OCI-M2 (cell line): Measurements from ENCODE around the gene DCAF5.

Experiments
- DNase-seq: peaks from one replicate; lab custom pipeline; 2025; ENCODE audit not compliant: unreplicated experiment; lab: John Stamatoyannopoulos, UW

The DCAF5 gene

DNA sequence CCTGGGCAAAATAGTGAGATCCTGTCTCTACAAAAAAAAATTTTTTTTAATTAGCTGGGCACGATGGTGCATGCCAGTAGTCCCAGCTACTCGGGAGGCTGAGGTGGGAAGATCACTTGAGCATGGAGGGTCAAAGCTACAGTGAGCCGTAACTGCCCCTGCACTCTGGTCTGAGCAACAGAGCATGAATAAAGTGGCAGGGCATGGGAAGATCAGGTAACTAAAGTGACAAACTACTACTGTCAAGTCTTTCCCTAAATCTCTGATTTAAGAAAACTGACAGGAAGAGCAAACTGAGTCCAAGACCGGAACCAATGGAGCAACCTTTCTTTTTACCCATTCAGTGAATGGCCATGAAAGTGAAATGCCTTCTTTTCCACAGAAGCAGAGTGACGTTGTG, 10.8 kb downstream of the DCAF5 start:
- no peak for DNase-seq

DNA sequence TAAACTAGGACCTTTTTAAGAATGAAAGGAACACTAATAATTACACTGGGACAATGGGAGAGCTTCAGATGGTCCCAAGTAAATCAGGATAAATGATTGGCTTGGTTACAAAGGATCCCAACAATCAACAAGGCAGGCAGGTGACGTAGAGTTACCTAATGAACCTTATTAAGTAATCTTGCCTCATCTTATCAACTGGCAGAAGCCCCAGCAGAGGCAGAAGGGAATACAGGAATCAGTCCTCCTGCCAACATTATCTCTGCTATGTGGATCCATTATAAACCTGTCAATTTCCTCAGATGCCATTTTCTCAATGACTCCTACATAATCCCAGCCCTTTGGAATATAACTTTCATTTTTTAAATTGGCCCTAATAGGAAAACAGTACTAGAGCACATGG, 11.4 kb downstream of the DCAF5 start:
- no peak for DNase-seq

DNA sequence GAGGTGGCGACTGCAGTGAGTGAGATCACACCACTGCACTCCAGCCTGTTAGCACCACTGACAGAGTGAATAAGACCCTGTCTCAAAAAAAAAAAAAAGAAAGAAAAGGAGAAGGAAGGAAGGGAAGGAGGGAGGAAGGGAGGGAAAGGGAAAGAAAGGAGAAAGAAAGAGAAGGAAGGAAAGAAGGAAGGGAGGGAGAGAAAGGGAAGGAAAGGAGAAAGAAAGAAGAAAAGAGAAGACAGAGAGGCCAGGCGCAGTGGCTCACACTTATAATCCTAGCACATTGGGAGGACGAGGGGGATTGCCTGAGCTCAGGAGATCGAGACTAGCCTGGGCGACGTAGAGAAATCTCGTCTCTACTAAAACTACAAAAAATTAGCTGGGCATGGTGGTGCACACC, 13.2 kb downstream of the DCAF5 start:
- no peak for DNase-seq

DNA sequence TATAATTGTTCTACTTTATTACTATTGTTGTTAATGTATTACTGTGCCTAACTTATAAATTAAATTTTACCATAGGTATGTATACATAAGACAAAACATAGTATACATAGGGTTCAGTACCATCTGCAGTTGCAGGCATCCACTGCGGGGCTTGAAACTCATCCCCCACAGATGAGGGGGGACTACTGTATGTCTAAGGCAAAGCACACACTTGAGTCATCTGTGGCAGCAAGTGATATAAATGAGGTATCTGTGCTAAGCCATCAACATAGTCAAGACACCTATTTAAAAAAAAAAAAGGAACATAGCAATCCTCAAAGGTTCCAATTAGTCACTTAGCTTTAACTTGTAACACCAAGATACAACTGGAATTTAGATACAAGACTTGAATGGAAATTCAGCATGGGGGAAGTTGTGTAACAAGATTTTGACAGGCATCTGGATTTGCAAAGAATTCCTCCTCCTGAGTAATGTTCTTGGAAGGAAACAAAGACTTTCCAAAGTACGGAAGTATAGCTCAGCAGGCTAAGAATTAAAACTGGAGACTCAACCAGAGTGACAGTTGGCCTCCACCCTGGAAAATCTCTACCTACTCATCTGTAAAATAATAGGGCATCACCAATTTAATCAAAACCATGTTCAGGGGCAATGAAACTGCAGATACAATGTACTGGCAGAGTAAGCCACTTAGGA, 14.9 kb downstream of the DCAF5 start:
- no peak for DNase-seq

DNA sequence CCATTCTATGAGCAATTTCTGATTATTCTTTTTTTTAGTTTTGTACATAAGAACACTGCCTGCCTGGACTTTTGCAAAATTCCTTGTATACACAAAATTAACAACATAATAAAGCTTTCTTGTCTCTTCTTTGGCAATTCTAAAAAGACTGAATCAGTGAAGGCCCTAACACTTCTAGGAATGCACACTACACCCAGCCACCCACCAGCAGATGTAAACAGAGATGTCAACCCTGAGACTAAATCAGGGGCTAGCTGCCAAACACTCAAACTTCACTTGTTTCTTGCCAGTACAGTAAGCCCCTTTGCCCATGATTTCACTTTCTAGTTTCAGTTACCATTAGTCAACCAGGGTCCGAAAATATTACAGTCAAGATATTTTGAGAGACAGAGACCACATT, 15.5 kb downstream of the DCAF5 start:
- no peak for DNase-seq

DNA sequence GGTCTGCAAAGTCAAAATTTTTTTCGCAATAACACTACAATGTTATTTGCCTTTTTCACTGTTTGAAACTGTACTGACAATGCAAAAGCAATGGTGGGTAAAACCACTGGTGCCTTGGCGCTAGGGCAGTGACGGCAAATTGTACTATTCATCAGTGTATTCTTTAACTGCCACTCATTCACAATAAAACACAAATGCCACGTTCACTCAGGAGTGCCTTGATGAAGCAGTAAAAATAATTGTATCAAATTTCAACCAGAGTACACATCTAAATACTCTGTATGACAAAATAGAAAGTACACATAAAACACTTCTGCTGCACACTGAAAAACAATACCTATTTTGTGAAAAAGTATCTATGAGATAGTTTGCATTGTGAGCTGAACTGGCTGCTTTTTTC, 17.8 kb downstream of the DCAF5 start:
- DNase-seq: no peak

DNA sequence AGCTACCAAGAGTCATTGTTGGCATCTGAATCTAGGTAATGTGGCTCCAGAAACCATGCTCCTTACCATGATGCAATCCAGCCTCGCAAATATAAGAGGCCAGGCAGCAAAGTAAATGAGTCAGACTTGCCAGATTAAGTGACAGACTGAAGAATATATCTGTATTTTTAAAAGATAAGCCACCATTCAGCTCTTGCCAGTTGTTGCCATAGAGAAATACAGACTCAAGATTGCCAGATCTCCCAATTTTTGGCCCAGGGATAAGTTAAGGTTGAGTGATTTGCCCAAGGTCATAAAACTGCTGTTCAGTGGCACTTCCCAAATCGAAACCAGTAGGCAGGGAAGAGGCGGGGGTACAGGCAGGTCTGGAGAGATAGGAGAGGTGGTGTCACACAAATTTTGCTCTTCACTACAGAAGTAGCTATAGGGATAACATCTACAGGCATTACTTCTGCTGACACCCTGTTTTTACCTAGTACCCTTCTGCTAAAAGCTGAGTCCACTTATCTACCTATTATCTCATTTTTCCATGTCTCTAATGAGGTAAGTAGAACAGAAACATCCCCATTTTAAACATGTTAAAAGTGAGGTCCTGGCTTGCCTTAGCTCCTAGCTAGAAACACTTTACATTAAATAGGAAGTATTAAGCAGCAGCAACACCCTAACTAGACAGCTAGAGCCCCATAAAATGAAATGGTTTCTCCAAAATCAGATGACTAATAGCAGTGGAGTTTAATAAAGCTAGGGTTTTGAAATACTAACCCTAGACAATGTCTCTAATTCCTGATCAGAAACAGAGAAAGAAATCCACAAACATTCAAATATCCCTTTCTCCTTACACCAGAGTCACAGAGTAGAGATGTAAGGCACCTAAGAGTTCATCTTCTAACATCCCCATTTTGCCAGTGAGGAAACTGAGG, 19.5 kb downstream of the DCAF5 start:
- no peak for DNase-seq

DNA sequence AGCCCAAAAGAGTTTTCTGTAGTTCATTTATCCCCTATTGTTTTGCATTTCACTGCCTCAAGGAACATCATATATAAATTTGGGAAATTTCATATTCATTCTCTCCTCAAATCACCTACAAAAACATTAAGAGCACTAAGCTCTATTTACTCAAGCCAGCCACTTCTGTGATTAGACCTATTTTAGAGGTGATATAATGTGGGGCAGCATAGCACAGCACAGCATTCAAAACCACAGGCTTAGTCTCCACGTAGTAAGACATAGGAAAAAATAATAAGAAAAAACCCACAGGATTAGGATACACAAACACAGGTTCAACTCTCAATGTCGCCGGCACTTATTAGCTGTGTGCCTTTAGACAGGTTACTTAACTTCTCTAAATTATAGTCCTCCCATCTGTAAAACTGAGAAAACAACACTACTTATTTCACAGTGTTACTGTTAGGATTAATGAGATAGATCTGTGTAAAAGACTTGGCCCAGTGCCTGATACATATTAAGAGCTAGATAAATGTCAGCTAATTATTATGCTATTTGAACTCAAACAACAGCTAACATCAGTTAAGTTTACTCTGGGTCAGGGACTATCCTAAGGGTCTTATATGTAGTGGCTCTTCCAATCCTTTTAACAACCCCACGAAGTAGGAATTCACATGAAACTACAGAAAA, 20.3 kb downstream of the DCAF5 start:
- DNase-seq: no peak

DNA sequence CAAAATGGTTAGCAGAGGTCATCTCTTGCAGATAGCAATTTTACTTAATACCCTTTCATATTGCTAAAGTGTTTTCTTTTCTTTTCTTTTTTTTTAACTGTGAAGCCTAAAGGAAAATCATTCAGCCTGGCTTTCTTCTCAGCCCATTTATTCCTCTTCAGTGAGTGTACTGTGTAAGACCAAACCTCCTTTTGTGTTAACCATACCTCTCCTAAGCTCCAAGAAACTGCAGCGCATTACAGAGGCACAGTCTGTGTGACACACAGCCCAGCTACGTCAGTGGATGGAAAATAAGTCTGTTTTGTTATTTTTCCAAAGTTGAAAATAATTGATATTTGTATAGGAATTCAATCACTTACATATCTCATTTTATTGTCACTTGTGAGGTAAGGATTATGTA, 21.7 kb downstream of the DCAF5 start:
- no peak for DNase-seq

DNA sequence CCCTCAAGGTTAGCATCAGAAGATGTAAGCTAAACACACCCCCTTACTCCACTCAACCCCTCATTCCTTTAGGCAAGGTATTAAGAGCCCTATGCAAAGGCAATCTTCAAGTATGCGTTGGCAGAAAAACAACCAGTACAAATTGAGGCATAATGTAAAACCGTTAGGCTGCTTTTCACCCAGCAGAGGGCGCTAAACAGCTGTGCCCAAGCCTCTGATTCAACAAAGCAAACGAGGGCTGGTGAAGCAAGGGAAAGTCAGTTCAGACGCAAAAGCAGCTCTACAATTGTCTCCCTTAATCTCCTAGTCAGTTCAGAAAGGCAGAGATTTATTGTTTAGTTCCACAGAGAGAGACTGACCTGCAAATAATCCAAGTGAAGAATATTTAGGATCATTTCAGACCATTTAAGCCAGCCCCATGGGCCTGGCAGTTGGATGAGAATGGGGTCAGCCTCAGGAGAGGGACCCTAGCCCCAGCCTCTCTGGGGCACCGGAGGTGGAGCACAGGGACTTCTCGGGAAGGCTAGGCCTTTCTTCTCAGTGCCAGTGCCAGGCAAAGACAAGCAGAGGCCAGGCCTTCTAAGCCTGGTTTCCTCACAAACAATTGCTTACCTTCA, 23.5 kb downstream of the DCAF5 start:
- DNase-seq: no peak

DNA sequence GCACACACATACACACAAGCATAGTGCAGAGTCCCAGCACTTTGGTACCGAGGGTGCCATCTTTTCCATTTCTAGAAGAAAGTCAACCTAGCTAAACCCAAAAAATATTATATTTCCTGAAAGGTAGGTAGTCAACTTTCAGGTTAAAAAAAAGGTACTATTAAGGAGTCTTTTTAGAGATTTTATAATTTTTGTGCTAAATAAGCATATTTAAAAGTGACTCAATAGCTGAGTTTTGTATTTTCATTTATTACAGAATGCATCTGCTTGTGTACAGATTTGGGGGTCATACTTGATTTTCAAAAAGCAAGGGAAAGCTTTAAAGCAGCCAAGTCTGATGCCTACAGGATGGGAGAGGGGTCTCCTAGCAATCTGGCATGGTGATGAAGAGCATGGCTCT, 34.6 kb downstream of the DCAF5 start:
- no peak for DNase-seq

DNA sequence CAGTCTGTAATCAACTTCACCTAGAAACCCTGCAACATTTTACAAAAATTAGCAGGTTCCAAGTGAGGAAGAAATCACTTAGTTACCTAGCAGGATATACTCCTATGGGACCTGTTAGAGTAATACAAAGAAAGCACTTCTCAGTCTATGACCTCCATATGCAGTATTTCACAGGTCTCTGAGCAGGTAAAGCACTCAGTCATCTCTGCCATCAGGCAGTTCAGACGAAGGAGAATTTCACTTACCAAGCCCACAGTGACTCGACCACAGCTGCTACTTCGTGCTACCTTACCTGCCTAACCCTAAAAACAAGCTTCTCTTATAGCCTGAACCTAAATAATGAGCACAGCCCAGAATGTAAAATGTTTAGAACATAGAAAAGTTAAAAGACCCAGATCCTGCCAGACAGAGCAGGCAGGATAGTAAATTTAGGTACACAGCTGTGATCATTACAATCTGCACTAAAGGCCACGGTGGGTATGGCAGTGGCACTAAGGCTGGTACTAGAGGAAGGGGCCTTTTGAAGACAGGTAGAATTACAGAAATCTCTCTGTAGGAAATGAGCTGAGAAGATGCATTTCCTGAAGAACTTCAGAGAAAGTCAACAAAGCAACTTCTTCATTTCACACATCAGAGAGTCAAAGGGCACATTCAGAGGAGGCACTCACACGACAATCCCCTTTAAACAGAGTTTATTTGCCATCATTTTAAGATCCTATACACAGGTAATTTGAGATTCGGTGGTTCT, 35.7 kb downstream of the DCAF5 start:
- DNase-seq: no peak

DNA sequence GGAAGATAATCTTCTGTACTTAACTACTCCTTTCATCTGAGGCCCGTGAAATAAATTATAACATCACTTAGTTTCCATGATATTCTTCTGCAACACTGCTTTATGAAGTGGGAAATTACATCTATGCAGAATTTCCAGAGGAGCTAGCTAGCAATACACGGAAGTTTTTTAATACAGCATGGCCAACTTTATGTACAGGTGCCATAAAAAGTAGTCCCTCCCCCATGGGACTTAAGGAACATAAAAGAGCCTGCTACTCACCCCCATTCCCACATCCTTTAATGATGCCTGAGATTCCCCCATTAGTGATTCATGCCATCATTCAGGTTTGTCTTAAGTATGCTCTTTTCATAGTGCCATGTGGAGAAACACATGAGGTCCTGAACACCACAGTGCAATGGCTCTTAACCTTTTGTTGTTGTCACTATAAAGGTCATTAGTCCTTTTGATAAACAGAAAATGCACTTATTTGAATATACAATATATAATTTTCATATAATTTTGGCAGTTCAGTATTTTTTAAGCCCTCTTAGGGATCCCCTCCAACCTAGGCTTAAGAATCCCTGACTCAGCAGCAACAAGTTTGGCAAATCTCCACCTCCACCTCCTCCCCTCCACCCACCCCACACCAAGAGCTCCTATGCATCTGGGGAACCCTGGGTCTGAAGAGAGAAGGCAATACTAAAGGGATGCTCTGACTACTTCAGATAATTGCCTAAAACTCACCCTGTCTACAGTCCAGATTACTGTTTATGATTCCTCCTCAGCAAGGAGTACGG, 37.3 kb downstream of the DCAF5 start:
- no peak for DNase-seq

DNA sequence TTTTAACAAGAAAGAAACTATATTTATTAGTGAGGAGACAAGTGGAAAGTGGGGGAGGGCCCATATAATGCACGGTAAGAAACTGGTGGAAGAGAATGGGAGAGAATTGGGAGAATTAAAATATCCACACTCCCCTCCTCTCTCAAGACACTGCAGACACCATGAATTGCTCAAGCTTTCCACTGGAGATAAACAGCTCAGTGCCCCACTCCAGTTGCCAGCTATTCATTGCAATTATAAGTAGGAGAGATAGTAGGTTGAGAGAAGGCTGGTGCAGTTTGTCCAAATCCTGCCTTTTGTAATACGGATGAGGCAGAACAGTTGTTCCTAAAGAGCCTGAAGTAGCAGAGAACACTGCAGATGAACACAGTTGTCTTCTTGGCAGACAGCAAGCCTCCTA, 38.2 kb downstream of the DCAF5 start:
- DNase-seq: no peak

DNA sequence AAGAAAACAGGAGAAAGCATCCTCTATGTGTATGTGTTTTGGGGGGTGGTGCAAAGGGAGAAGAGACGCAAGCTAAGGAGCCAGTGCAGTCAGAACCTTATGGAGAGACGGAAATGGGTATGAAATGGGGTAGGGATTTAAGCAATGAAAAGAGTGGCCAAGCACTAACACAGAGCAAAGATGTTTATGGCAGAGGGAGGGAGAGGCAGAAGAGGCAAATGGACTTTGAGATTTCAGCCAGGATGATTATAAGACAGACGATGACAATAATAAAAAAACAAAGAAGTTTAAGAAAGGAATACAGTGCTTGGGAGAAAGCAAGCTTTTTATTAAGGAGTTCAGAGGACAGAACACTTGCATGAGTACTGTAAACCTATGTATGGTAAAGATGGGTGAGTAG, 44.6 kb downstream of the DCAF5 start:
- DNase-seq: no peak

DNA sequence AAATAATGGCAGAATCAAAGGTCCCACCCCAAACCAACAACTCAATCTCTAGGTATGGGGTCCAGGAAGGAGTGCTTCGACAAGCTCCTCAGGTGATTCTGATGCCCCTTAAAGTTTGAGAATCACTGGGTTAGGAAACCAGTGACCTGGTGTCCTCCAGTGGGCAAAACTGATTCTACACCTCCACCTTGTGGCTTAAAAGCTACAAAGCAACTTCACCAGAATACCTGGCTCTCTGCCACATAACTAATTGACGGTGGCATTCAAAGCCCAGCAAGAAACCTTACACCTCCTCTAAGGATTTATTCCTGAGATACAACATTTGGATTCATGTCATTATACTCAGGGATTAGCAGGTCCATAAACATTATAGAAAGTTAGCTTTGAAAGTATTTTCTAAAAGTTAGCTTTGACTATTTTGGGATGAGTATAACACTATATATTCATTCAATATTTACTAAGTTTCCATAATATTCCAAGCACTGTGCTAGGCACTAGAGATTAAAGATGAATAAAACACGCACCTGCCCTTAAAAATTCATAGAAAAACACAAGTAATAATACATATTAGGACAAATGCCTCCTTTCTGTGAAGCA, 45.4 kb downstream of the DCAF5 start:
- DNase-seq: no peak

DNA sequence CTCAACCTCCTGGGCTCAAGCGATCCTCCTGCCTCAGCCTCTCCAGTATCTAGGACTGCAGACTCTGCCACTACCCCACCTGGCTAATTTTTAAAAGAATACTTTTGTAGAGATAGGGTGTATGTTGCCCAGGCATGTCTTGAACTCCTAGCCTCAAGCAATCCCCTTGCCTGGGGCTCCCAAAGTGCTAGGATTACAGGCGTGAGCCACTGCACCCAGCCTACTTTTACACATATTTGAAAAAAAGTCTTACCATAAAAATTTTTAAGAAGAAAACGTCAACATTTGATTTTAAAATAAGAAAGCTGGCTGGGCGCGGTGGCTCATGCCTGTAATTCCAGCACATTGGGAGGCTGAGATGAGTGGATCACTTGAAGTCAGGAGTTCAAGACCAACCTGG, 46.5 kb downstream of the DCAF5 start:
- no peak for DNase-seq

DNA sequence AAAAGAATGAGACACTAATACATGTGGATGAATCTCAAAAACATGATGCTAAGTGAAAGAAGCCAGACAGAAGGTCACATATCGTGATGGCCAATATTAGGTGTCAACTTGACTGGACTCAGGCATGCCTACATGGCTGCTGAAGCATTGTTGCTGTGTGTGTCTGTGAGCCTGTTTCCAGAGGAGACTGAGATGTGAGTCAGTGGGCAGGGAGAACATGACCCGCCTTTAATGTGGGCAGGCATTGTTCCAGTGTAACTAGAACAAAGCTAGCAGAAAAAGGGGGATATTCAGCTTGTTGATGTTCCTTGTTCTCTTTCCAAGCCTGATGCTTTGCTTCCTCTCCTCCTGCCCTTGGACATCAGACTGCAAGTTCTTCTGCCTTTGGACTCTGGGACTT, 47.6 kb downstream of the DCAF5 start:
- no peak for DNase-seq

DNA sequence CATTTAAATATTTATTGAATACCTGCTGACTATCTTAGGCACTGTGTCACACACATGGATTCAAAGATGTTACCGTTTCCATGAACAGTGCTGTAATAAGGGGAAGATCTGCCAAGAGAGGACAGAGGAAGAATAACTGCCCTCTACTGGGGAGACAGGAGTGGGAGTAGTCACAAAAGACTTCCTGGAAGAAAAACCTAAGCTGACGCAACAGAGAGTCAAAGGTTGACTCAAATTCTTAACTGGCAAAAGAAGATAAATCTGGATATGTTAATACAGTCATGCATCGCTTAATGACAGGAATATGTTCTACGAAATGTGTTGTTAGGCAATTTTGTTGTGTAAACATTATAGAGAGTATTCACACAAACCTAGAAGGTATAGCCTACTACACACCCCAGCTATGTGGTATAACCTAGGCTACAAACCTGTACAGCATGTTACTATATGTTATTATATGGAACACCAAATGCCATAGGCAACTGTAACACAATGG, 51.5 kb downstream of the DCAF5 start:
- DNase-seq: no peak

DNA sequence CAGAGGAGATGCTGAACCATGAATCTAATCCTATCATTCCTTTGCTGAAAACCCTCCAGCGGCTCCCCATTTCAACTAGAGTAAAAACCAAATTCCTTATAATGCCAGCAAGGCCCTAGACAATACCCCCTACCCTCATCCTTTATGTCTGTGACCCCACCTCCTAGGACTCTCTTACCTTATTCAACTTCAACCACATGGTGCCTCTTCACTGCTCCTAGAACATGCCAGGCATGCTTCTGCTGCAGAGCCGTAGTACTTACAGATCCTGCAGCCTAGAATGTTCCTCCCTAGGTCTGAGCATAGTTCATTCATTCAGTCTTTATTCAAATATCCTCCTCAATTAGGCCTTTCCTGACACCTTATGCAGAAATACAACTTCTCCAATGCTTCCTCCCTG, 54.9 kb downstream of the DCAF5 start:
- no peak for DNase-seq
